LNCaP clone FGC (cell line): ENCODE results near the gene ME3.

Experiments used
- DNase-seq: peaks from one replicate; pipeline ENCODE4 v3.0.0-alpha.2; 2011; ENCODE audit warnings: low read depth
- H3K4me3 ChIP-seq: 2 replicates; pipeline ENCODE4 v1.5.1; 2011; ENCODE audit warnings: mild to moderate bottlenecking, low read depth, low read length, control low read depth
- TF ChIP-seq, protein P1 (sequence below): IDR thresholded peaks from 2 replicates; pipeline ENCODE4 v1.5.1; 2012; ENCODE audit warnings: mild to moderate bottlenecking; ENCODE audit not compliant: control insufficient read depth, insufficient read depth; ENCODE audit errors: extremely low read depth

The ME3 gene

DNA sequence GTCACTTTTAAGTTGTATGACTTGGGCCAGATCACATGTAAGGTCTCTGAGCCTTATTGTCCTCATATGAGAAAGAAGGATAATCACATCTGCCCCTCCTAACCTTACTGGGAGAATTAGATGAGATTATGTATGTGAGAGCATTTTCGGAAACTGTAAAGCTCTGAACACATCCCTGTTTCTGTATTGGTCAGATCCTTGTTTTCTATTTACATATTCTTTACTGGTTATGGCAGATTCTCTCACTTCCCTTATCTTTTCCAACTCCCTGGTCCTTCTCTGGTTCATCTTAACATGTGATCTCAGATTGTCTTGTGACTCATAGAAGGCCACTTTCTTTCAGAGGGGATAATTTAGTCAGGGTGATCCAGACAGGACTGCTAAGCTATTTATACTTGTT lies 255.9 kb downstream of the ME3 start:
- H3K4me3 ChIP-seq = no peak overlapping the region
- DNase-seq = no peak
- TF ChIP-seq, protein P1, sequence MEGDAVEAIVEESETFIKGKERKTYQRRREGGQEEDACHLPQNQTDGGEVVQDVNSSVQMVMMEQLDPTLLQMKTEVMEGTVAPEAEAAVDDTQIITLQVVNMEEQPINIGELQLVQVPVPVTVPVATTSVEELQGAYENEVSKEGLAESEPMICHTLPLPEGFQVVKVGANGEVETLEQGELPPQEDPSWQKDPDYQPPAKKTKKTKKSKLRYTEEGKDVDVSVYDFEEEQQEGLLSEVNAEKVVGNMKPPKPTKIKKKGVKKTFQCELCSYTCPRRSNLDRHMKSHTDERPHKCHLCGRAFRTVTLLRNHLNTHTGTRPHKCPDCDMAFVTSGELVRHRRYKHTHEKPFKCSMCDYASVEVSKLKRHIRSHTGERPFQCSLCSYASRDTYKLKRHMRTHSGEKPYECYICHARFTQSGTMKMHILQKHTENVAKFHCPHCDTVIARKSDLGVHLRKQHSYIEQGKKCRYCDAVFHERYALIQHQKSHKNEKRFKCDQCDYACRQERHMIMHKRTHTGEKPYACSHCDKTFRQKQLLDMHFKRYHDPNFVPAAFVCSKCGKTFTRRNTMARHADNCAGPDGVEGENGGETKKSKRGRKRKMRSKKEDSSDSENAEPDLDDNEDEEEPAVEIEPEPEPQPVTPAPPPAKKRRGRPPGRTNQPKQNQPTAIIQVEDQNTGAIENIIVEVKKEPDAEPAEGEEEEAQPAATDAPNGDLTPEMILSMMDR = no peak

GRCh38 chr11:86415026-86415425 lies 257.4 kb downstream of the ME3 start:
- H3K4me3 ChIP-seq = no peak overlapping the region
- DNase-seq = no peak
- TF ChIP-seq, protein P1 = no peak

DNA sequence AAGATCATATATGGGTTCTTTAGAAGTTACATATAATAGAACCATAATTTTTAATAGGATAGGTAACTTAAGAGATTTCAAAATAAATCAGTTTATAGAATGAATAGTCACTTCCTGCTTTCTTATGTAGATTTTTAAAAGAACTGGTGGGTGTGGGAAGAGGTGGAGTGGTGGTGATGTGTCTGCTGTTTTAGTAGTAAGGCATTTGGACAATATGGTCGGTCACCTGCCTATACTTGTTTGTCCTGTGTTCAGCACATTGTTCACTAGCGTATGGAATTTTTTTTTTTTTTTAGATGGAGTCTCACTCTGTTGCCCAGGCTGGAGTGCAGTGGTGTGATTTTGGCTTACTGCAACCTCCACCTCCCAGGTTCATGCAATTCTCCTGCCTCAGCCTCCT lies 258.4 kb downstream of the ME3 start:
- no peak overlapping the region for H3K4me3 ChIP-seq
- DNase-seq = no peak
- TF ChIP-seq, protein P1 = no peak

DNA sequence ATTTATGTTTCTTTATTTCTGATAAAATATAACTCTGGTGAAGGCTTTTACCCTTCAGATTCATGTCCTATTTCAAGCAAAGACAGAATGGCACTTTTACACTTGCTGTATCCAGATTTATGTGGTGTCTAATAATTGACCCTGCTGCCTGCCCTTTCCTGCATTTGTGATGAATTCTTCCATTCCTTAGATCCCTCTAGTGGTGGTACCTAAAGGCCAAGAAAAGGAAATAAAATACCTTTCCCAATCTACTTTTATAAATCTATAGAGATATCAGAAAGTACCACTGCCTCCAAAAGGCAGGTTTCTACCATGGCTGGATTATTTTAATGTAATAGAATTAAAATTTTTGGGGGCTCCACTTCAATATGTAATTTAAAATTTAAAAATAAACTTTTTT lies 263.6 kb downstream of the ME3 start:
- DNase-seq = no peak
- TF ChIP-seq, protein P1 = peak; percentile 29; the same call in 1 of the 2 replicates
- no peak overlapping the region for H3K4me3 ChIP-seq

DNA sequence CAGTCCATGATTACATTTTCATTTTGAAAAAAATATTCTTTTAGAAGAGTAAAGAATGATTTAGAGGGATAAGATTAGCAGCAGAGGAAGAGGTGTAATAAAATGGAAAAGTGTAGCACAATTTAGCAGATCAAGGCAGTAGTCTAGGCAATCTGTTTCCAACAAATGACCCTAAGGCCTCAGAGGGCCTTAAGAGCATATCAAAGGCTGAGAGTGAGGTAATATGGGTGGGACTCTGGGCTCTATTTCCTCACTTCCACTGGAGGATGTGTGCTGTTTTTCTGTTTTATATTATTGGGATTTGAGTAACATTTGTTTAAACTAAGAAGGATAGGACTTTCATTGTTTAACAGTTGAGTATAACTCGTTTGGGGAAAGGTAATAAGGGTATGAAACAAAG lies 269.0 kb downstream of the ME3 start:
- DNase-seq = no peak

GRCh38 chr11:86398106-86398505 lies 274.3 kb downstream of the ME3 start:
- TF ChIP-seq, protein P1 = no peak
- DNase-seq = no peak
- no peak overlapping the region for H3K4me3 ChIP-seq

More for the DNA sequence above, 269.0 kb downstream of the ME3 start:
- H3K4me3 ChIP-seq = no peak overlapping the region
- TF ChIP-seq, protein P1 = no peak

DNA sequence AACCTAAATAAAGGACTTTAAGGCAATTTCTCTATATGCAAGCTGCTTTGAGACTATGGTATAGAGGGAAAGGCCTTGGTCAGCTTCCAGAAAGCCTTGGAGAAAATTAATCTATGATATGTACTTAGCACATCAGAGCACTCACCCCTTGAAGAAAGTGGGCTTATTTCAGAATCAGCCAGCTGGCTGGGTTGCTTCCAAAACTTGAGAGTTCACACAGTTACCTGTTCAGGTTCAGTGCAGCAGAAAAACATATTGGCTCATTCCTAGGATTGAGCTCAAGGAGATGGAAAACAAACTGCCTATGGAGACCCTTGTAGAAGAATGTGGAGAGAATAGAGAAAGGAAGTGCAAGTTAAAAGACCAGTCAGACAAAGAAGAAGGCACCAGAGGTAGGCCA lies 275.1 kb downstream of the ME3 start:
- TF ChIP-seq, protein P1 = no peak
- no peak for DNase-seq

More for the DNA sequence above, 275.1 kb downstream of the ME3 start:
- H3K4me3 ChIP-seq = no peak overlapping the region
